Fibroblast of the conjunctiva (primary cell): ENCODE measurements around the gene TMEM269.

ENCODE experiments used
- DNase-seq: peaks from one replicate; pipeline ENCODE4 v3.0.0-alpha.2; 2010; ENCODE audit warnings: low read depth

TMEM269 gene

GRCh38 chr1:42848823-42849537, 64.2 kb downstream of the TMEM269 start:
- DNase-seq = no peak

GRCh38 chr1:42849944-42850343, 65.2 kb downstream of the TMEM269 start:
- DNase-seq = no peak
